ENCODE data around the gene RPTOR.

Gene RPTOR

DNA sequence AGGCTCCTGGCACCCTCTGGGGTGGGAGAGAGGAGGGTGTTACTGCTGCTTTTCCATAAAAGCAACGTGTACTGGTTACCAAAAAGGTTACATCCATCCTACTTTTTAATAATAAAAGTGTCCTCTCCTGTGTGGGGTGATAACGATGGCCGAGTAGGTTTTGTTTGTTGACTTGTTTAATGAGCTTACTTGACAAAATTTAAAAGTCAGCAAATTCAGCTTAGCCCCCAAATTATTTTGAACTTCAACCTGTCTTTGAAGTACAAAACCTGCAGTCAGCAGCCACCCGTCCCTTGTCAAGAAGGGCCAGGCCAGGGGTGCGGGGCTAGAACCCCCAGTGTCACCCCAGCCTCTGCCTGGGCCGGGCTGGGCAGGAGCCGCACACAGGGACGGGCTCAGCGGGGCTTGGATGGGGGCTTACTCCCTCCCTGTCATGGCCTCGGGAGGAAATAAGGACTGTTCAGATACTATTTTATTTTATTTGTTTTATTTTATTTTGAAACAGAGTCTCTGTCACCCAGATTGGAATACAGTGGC, 343.1 kb downstream of the RPTOR start:
- POLR2A ChIA-PET (ENCODE audit: low non-redundant PET): no interaction called here
- no peak for DNase-seq (ENCODE audit: low spot score)
- CTCF ChIA-PET: interaction anchor here (0.7 to 0.9 kb wide), 3 partner anchors 12 to 335 kb away, joined by 3 read pairs; partner anchors contain the start of gene CEP131
- no peak for TF ChIP-seq CTCF (conservative IDR thresholded peaks at IDR 0.05; ENCODE audit: low read depth)
- H3K27ac ChIP-seq: peak overlapping the region; percentile 100

DNA sequence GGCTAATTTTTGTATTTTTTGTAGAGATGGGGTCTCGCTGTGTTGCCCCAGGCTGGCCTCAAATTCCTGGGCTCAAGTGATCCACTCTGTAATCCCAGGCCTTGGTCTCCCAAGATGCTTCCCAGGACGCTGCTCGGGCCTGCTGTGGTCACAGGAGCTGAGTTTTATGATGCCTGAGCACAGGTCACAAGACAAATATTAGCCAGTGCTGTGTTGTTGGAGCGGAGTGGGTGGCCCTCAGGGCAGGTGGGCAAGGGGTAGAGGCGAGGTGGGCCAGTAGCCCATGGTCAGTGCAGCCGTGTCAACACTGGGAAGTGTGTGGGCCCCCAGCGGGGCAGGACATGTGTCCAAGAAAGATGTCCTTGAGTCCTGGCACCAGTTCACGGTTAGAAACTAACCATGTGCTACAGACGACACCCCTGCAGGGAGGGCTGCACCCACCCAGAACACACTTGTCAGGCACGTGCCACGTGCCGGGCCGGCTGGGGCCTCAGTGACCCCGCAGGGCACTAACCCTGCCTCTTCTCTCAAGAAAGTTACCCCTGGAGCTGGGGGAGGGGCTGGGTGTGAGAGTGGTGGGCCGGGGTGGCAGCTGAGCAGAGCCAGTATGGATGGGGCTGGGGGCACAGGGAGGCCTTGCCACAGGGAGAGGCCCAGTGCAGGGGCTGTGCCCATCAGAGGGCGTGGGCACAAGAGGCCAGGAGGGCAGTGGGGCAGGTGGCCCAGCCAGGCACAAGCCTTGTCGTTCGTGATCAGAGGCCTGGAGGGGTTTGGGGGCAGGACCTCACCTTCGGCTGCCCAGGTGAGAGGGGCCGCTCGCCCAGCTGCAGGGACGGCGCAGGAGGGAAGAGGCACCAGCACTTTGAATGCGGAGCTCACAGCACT, 343.9 kb downstream of the RPTOR start:
- CTCF ChIA-PET: interaction anchor here (0.7 to 0.9 kb wide), 2 partner anchors 11 to 334 kb away, joined by 3 read pairs; partner anchors contain the start of gene CEP131
- no peak for TF ChIP-seq CTCF (conservative IDR thresholded peaks at IDR 0.05; ENCODE audit: low read depth)
- H3K27ac ChIP-seq: peak overlapping the region; percentile 100
- POLR2A ChIA-PET (ENCODE audit: low non-redundant PET): no interaction called here
- no peak for DNase-seq (ENCODE audit: low spot score)

- H3K27ac ChIP-seq: peak overlapping the region; percentile 100
- no peak for DNase-seq (ENCODE audit: low spot score)
- CTCF ChIA-PET: no interaction called here
- POLR2A ChIA-PET (ENCODE audit: low non-redundant PET): no interaction called here
- TF ChIP-seq CTCF (conservative IDR thresholded peaks at IDR 0.05; ENCODE audit: low read depth): no peak
Measured at GRCh38 chr17:80889231-80890195, 344.9 kb downstream of the RPTOR start.

DNA sequence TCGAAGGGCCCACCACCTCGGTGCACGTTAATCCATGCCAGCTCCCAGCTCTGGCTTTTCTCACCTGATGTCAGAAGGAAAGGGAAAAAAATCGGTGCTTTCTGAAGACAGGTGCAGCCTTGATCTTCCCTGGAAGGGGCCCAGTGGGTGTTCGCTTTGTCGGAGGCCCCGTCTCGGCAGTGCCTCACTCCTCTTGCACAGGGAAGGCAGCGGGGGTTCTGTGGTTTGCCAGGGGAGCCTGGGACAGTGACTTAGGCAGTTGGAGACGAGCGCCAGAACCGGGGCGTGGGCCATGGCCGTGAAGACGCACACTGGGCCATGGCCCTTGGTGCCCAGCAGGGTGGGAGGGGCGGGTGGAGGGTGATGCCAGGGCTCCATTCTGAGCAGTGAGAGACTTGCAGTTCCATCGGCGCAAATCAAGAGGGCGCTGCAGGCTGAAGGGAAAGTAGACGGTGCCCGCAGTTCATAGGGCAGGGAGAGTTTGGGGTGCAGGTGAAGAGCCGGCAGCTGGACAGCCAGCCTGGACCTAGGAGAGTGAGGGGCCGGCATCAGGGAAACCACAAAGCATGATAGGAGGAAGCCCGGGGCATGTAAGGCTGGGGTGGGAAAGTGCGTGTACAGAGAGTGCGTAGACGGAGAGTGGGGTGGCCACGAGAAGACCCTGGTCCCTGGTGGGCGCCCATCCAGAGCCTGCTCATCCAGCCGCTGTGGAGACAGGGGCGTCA, 345.7 kb downstream of the RPTOR start:
- DNase-seq (ENCODE audit: low spot score): no peak
- CTCF ChIA-PET: interaction anchor here (0.6 to 1.2 kb wide), 2 partner anchors 9 to 686 kb away, joined by 3 to 12 read pairs; no protein-coding TSS in a partner anchor
- peak overlapping the region; percentile 100 for H3K27ac ChIP-seq
- TF ChIP-seq CTCF (conservative IDR thresholded peaks at IDR 0.05; ENCODE audit: low read depth): no peak
- POLR2A ChIA-PET (ENCODE audit: low non-redundant PET): no interaction called here

GRCh38 chr17:80890921-80891396, 346.3 kb downstream of the RPTOR start:
- ChIA-PET CTCF (interaction anchor here (1.2 kb wide), 2 partner anchors 8 to 93 kb away, joined by 6 to 12 read pairs; no protein-coding TSS in a partner anchor), POLR2A (ENCODE audit: low non-redundant PET) (no interaction called here)
- peak overlapping the region; percentile 100 for H3K27ac ChIP-seq
- DNase-seq (ENCODE audit: low spot score): peak; percentile 73
- no peak for TF ChIP-seq CTCF (conservative IDR thresholded peaks at IDR 0.05; ENCODE audit: low read depth)

All from RWPE1 (cell line).